BLaER1 (cell line): ENCODE data around the gene COPZ2.
"Not testable (repeated sequence)": the region's sequence is repeated elsewhere in the genome, so short reads cannot be mapped to it uniquely, and the experiment has no call there.

Experiments used
- H3K27ac ChIP-seq: shearing (Covaris generic); formaldehyde crosslinking; 2 replicates; pipeline ENCODE4 v1.8.1; 2022
- H3K27me3 ChIP-seq: shearing (Covaris generic); formaldehyde crosslinking; 2 replicates; pipeline ENCODE4 v1.8.1; 2022
- H3K36me3 ChIP-seq: shearing (Covaris generic); formaldehyde crosslinking; 2 replicates; pipeline ENCODE4 v1.8.1; 2022
- H3K4me1 ChIP-seq: shearing (Covaris generic); formaldehyde crosslinking; 2 replicates; pipeline ENCODE4 v1.8.1; 2022
- H3K4me2 ChIP-seq: shearing (Covaris generic); formaldehyde crosslinking; 2 replicates; pipeline ENCODE4 v1.8.1; 2022
- H3K4me3 ChIP-seq: shearing (Covaris generic); formaldehyde crosslinking; 2 replicates; pipeline ENCODE4 v1.8.1; 2022
- H3K9ac ChIP-seq: shearing (Covaris generic); formaldehyde crosslinking; 2 replicates; pipeline ENCODE4 v1.8.1; 2022
- H3K9me3 ChIP-seq: shearing (Covaris generic); formaldehyde crosslinking; 2 replicates; pipeline ENCODE4 v1.8.1; 2022
- H4K20me1 ChIP-seq: shearing (Covaris generic); formaldehyde crosslinking; 2 replicates; pipeline ENCODE4 v1.8.1; 2022
- Cebpa-rat ChIP-seq: shearing (Covaris generic); IDR thresholded peaks from 2 replicates; pipeline ENCODE4 v1.8.1; 2022

Gene COPZ2

DNA sequence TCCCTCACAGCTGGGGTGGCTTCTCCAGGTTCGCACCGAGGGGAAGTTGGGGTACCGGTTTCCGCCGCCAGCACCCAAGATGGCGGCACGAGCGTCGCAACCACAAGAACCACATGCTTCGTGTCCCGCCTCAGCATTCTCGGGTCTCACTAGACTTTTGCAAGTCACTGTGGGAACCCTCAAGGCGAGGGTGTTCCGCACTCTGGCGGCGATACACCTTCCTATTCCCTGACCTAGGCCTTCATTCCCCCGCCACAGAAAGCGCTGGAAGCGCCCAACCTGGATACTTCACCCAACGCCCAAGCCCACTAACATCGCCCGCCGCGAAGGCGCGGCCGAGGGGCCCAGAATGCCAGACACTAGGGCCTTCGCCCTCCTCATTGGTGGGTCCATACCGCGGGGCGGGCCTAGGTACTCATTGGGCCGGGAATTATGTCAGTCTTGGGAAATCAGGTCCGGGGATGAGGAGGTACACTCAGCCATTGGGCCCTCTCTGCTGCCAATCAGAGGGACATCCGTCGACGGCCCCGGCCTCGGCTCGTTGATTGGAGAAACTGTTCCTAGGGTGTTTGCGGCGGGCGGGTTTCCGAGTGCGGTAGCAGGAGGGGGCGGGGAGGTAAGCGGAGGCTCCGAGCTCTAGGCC is 10.3 kb upstream of the COPZ2 start, which contains the start of gene NFE2L1:
Gene NFE2L1 (plus strand): TSS at position 619 of the 643 bp plus-strand sequence. CDS start 2,760 bp downstream, outside the sequence.
- H3K27me3 ChIP-seq, result no peaks in the 10 kb centered on the region
- peak within 1 kb of the TSS; percentile 89 for H3K27ac ChIP-seq
- TF ChIP-seq Cebpa-rat, result no peak
- peak within 1 kb of the TSS; percentile 91 for H3K9ac ChIP-seq
- peaks cover 43% of the 10 kb centered on the region for H4K20me1 ChIP-seq
- peaks cover 65% of the 10 kb centered on the region for H3K4me1 ChIP-seq
- H3K9me3 ChIP-seq, result no peaks in the 10 kb centered on the region
- H3K4me3 ChIP-seq, result peak within 1 kb of the TSS; percentile 89
- H3K4me2 ChIP-seq, result peak within 1 kb of the TSS; percentile 94
- H3K36me3 ChIP-seq, result peaks cover 29% of the 10 kb centered on the region

GRCh38 chr17:48047113-48047740 is 9.6 kb upstream of the COPZ2 start:
- Histone ChIP-seq H3K9ac (peak overlapping the region; percentile 74), H4K20me1 (peaks cover 36% of the 10 kb centered on the region), H3K4me3 (peak overlapping the region; percentile 89), H3K4me2 (peak overlapping the region; percentile 76), H3K27ac (peak overlapping the region; percentile 89), H3K36me3 (peaks cover 22% of the 10 kb centered on the region), H3K9me3 (no peaks in the 10 kb centered on the region), H3K4me1 (peaks cover 60% of the 10 kb centered on the region), H3K27me3 (no peaks in the 10 kb centered on the region)
- TF ChIP-seq Cebpa-rat, result no peak

GRCh38 chr17:48046296-48046695 is 8.7 kb upstream of the COPZ2 start:
- Histone ChIP-seq H3K4me2 (peak overlapping the region; percentile 76), H3K9ac (no peak overlapping the region), H3K27ac (no peak overlapping the region)

GRCh38 chr17:48045316-48046001 is 7.9 kb upstream of the COPZ2 start:
- H3K27me3 ChIP-seq, result no peaks in the 10 kb centered on the region
- peaks cover 5% of the 10 kb centered on the region for H3K36me3 ChIP-seq
- H3K9me3 ChIP-seq, result no peaks in the 10 kb centered on the region
- peaks cover 42% of the 10 kb centered on the region for H3K4me1 ChIP-seq
- no peak overlapping the region for H3K9ac ChIP-seq
- peaks cover 19% of the 10 kb centered on the region for H4K20me1 ChIP-seq
- no peak overlapping the region for H3K4me2 ChIP-seq
- H3K4me3 ChIP-seq, result no peak overlapping the region
- H3K27ac ChIP-seq, result no peak overlapping the region
- no peak for TF ChIP-seq Cebpa-rat

More at GRCh38 chr17:48046296-48046695, 8.7 kb upstream of the COPZ2 start:
- H4K20me1 ChIP-seq, result peaks cover 27% of the 10 kb centered on the region
- TF ChIP-seq Cebpa-rat, result no peak
- H3K27me3 ChIP-seq, result no peaks in the 10 kb centered on the region
- H3K9me3 ChIP-seq, result no peaks in the 10 kb centered on the region
- peaks cover 13% of the 10 kb centered on the region for H3K36me3 ChIP-seq
- H3K4me1 ChIP-seq, result peaks cover 51% of the 10 kb centered on the region
- H3K4me3 ChIP-seq, result no peak overlapping the region

- no peak overlapping the region for H3K9ac ChIP-seq
- H3K9me3 ChIP-seq, result no peaks in the 10 kb centered on the region
- H3K4me1 ChIP-seq, result peaks cover 36% of the 10 kb centered on the region
- TF ChIP-seq Cebpa-rat, result no peak
- peaks cover 13% of the 10 kb centered on the region for H4K20me1 ChIP-seq
- H3K27me3 ChIP-seq, result no peaks in the 10 kb centered on the region
- H3K4me3 ChIP-seq, result no peak overlapping the region
- no peak overlapping the region for H3K4me2 ChIP-seq
- H3K27ac ChIP-seq, result no peak overlapping the region
- no peaks in the 10 kb centered on the region for H3K36me3 ChIP-seq
Observed at GRCh38 chr17:48044851-48045250, 7.3 kb upstream of the COPZ2 start.

GRCh38 chr17:48043176-48043575 is 5.6 kb upstream of the COPZ2 start:
- Histone ChIP-seq H3K4me3 (no peak overlapping the region), H3K4me2 (peak overlapping the region; percentile 32), H3K4me1 (peaks cover 27% of the 10 kb centered on the region), H3K9ac (0 out of 2 replicates have a peak overlapping the region, but pooled peaks have one; percentile 12), H4K20me1 (0 out of 2 replicates have a peak, but pooled peaks cover 3% of the 10 kb centered on the region), H3K27me3 (peaks cover 16% of the 10 kb centered on the region), H3K27ac (no peak overlapping the region), H3K9me3 (no peaks in the 10 kb centered on the region), H3K36me3 (no peaks in the 10 kb centered on the region)
- TF ChIP-seq Cebpa-rat, result no peak

GRCh38 chr17:48038687-48039086 is 1.1 kb upstream of the COPZ2 start:
- H3K27ac ChIP-seq, result no peak overlapping the region
- H3K9ac ChIP-seq, result no peak overlapping the region
- no peak for TF ChIP-seq Cebpa-rat
- H3K36me3 ChIP-seq, result no peaks in the 10 kb centered on the region
- no peak overlapping the region for H3K4me3 ChIP-seq
- no peaks in the 10 kb centered on the region for H3K9me3 ChIP-seq
- no peak overlapping the region for H3K4me2 ChIP-seq
- H3K27me3 ChIP-seq, result peaks cover 61% of the 10 kb centered on the region
- H3K4me1 ChIP-seq, result peaks cover 18% of the 10 kb centered on the region
- peaks cover 22% of the 10 kb centered on the region for H4K20me1 ChIP-seq

GRCh38 chr17:48037838-48038323 is 284 bp upstream of the COPZ2 start:
- no peak for TF ChIP-seq Cebpa-rat
- H3K36me3 ChIP-seq, result no peaks in the 10 kb centered on the region
- peaks cover 22% of the 10 kb centered on the region for H4K20me1 ChIP-seq
- H3K27me3 ChIP-seq, result peaks cover 69% of the 10 kb centered on the region
- H3K4me3 ChIP-seq, result peak overlapping the region; percentile 57
- H3K9ac ChIP-seq, result no peak overlapping the region
- no peak overlapping the region for H3K27ac ChIP-seq
- peaks cover 10% of the 10 kb centered on the region for H3K4me1 ChIP-seq
- peak overlapping the region; percentile 57 for H3K4me2 ChIP-seq
- H3K9me3 ChIP-seq, result no peaks in the 10 kb centered on the region

DNA sequence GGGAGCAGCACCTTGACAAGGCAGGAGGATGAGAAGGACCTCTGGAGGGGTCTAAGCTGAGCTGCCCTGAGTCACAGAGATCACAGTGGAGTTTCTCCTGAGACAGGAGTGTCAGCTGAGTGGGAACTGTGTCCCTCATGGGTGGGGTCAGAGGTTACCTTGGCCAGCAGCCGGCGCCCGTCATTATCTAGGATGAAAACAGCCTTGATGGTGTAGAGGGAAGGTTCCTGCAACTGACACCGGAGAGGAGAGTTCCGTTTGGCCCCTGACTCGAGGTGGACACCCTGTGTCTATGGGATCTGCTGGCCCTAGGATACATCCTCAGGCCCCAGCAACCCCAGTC is 933 bp downstream of the COPZ2 start:
- Histone ChIP-seq H3K9me3 (no peaks in the 10 kb centered on the region), H3K27ac (no peak overlapping the region), H3K27me3 (peaks cover 81% of the 10 kb centered on the region), H3K4me3 (no peak overlapping the region), H3K4me1 (peaks cover 8% of the 10 kb centered on the region; the same call in 1 of the 2 replicates), H4K20me1 (peaks cover 27% of the 10 kb centered on the region), H3K9ac (no peak overlapping the region), H3K36me3 (no peaks in the 10 kb centered on the region), H3K4me2 (peak overlapping the region; percentile 57; the same call in 1 of the 2 replicates)
- no peak for TF ChIP-seq Cebpa-rat

GRCh38 chr17:48034734-48035133 is 2.9 kb downstream of the COPZ2 start:
- H3K4me1 ChIP-seq, H3K36me3 ChIP-seq, H3K9ac ChIP-seq, H3K4me2 ChIP-seq, H3K4me3 ChIP-seq, H3K9me3 ChIP-seq, H3K27ac ChIP-seq: not testable (repeated sequence)
- peaks cover 27% of the 10 kb centered on the region for H4K20me1 ChIP-seq
- peaks cover 84% of the 10 kb centered on the region for H3K27me3 ChIP-seq
